NCI-H345 treated with DMSO at 0.1 percent for 48 hours (cell line): ENCODE data around the gene DEFB108B.
A peak's percentile ranks its signal among the peaks of the same experiment; 100 is the strongest.
"Not testable (repeated sequence)": the region's sequence is repeated elsewhere in the genome, so short reads cannot be mapped to it uniquely, and the experiment has no call there.

ENCODE experiments used
- DNase-seq: peaks from one replicate; lab custom pipeline; 2025; ENCODE audit not compliant: unreplicated experiment; lab: John Stamatoyannopoulos, UW

The DEFB108B gene, protein sequence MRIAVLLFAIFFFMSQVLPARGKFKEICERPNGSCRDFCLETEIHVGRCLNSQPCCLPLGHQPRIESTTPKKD

DNA sequence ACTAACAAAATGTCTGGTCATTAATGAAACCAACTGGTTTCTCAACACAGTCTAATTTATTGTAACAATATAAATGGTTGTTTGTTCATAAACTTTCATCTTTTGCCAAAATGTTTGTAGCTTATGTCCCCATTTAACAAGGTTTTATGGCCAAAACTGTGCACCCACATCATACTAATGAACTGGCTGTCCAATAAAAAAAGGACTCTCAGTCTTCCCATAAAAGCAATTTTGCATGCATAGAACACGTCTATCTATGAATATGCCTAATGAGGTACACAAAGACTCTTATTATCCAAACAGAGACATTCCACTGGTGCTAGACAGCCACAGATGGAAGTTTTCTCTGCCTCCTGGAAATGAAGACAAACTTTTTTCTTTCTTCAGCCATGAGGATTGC is at the start of gene DEFB108B:
Gene DEFB108B, plus strand, starts transcription at position 390 of the 400 bp plus-strand sequence. Its CDS starts 0 bp downstream, at position 390.
- DNase-seq, result not testable (repeated sequence)

DNA sequence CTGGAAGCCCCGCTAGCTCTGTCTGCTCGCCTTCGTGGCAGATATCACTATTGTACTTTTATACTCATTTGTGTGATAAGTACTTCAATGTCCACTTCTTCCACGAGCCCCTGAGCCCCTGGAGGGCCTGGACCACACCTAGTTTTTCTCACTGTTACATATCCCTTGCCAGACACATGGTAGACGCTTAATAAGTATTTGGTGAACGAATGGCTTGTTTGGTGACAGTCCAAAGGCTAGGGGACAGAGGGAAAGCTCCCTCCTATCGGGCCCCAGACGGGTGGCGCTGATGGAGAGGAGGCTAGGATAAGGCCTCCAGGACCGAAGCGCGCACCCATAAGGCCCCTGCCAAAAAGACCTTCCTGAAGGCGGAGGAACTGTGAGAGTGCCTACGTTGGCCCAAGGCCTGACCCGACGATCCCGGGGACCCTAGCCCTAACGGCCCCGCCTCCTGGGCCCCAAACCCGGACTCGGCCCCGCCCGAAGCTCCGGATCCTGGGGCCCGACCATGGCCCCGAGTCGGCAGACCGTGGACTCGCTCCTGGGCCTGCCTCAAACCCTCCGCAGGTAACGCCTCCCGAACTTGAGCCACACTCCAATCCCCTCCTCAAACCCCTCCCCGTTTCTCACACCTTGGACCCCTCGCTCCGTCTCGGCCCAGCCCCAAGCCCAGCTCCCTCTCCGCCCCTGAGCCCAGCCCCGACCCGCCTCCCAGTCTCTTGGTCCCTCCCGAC is 46.7 kb upstream of the DEFB108B start:
- peak; percentile 82 for DNase-seq

DNA sequence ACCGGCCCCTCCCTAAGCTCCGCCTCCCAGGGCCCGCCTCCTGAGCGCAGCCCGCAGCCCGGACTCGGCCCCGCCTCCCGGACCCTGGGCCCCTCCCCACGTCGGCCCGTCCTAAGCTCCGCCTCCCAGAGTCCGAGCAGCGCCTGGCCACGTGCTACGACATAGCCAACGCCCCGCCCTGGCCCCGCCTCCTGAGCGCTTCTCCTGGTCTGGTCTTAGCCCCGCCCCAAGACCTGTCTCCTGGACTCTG is 46.2 kb upstream of the DEFB108B start:
- DNase-seq, result peak; percentile 93

DNA sequence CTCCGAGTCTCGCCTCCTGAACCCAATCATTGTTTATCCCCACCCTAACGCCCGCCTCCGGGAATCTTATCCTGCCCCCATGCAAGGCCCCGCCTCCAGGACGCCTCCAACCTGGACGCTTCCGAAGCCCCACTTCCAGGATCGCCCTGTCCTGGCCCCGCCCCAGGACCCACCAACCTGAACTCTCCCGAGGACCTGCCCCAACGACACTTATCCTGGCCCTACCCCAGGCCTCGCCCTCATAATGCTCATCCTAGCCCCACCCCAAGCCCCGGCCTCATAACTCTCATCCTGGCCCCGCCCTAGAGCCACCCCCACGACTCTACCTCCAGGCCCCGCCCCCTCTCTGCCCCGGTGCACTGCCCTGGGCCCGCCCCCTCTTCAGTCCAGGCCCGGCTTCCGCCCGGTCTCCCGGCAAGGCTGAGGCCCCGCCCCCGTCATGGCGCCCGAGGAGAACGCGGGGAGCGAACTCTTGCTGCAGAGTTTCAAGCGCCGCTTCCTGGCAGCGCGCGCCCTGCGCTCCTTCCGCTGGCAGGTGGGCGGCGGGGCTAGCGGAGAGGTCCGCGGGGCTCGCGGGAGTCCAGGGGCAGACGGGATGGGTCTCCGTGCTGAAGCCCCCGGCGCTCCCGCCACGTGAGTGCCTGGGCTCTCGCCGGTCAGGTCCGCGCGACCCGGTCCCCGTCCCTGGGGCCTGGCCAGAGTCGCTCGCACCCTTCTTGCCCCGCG is 45.7 kb upstream of the DEFB108B start:
- peak; percentile 92 for DNase-seq

DNA sequence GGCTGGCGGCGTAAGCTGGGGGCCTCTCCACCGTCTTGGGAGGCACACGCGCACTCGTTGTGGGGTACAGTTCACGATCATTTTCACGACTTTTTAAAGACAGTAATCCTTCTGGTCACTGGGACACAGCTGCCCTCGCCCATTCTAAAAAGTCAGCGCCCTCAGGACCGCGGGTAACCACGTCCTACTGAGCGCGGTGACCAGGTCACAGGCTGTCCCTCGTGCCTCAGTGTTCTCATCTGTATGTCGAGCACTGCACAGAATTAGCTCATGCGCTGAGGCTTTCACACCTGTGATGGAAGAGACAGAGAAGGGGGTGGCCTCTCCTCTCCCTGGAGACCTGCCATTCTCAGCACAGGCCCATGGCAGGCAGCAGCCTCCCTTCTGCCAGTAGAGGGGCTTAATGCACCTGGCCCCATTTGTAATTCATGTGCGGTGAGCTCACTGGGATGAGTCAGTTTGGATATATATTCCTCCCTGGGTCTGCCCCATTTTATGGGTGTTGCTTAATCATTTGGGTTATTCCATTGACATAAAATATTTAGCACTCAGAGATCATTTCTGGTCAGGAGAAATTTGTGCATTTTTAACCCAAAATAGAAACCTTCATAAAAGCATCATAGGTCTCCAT is 45.1 kb upstream of the DEFB108B start:
- not testable (repeated sequence) for DNase-seq

DNA sequence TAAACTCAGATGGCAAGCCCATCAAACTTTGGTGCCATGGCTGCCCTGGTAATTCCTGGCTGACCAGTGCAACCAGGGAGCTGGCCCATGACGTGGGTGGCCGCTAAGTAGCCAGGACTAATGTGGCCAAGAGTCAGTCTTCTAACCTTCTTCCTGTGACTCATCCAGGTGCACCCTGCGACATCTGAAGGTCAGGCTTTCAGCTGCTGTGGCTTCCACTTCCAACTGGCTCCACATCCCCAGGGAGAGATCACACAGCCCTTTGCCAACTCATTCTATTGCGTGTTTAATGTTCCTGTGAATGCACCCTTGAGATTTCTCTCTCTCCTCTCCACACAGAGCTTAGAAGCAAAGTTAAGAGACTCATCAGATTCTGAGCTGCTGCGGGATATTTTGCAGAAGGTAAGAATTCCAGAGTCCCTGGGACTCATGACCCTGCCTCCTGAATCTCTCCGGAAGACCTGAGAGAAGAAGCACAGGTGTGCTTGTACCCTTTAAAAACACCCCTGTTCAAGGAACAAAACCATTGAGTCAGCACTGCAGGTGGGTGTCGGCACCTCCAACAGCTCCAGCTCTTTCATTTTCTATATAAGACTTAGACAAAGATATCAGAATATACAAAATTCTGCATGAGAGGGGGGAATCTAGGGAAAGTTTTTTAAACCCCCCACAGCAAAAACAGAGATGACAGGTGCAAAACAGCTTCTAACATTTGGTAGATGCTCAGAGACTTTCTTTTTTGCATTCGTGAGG is 43.4 kb upstream of the DEFB108B start:
- DNase-seq, result not testable (repeated sequence)

DNA sequence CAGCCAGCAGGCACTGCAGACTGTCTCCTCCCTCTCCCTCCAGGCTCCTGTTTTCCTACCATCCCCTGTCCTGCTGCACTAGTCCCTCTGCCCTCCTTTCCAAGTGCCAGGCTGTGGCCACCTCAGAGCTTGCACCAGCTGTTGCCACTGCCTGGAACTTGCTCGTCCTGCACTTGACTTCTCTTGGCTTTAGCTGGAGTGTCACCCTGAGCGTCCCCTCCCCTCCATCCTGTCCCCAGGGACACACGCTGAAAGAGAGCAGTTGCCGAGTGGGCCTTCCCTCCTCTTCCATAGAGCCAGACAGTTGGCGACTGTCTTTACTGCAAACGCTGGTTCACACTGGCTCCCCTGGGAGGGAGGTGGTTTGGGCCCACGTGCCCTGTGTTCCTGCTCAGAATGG is 41.9 kb upstream of the DEFB108B start:
- not testable (repeated sequence) for DNase-seq

DNA sequence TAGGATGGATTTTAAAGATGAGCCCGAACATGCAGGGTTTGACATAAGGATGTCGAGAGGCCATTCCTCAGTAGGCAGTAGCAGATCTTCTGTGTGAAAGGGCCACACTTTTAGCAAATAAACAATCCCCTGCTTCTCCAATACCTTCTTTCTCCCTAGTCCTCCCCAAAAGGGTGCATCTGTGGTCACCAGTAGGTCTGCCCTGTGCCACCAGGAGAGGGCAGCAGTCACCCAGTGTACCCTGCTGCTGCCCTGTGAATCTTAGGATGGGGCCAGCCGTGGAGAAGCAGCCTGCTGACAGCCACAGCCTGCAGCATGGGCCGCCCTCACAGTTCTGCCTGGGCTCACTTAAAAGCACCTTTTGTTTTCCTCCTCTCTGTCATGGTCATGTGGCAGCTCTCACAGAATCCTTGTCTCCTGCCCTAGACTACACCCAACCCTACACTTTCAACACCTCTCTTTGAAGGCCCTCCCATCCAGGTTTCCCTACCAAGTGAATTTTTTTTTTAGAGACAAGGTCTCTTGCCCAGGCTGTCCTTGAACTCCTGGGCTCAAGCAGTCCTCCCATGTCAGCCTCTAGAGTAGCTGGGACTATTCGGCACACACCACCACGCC is 40.3 kb upstream of the DEFB108B start:
- not testable (repeated sequence) for DNase-seq

DNA sequence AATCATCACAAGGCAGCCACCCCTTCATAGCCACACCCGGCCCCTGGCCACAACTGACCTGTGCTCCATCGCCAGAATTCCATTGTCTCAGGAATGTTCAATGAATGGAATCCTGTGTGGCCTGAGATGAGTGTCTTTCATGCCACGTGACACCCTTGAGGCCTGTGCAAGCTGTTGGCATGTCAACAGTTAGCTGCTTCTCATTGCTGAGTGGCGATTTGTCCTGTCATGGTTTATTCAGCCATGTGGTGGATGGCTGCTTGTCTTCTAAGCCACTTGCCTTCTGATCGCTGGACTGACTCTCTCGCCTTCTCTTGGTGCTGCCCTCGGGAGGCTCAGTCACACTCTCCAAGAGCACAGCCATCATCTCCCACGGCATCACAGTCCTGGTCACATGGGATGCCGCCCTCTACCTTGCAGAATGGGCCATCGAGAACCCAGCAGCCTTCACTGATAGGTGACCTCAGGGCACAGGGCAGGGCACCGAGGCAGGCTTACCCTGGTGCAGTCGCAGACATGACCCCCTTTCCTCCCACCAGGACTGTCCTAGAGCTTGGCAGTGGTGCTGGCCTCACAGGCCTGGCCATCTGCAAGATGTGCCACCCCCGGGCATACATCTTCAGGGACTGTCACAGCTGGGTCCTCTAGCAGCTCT is 38.5 kb upstream of the DEFB108B start:
- not testable (repeated sequence) for DNase-seq

DNA sequence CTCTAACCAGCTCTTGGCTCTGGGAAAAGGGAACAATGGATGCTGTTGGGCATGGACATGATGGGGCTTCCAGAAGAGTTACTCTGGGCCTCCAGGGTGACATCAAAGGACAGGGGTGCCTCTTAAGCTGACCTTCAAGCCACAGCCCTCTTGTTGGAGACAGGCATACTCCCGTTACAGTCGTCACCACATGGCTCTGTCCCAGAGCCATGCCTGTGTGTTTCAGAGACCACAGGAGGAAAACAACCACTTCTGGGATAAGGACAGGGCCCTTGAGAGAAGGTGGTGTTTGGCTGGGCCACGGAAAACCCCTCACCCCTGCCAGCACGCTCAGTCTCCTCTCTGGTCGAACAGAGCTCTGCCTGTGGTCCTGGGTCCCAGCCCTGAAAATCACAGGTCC is 37.8 kb upstream of the DEFB108B start:
- DNase-seq, result not testable (repeated sequence)

DNA sequence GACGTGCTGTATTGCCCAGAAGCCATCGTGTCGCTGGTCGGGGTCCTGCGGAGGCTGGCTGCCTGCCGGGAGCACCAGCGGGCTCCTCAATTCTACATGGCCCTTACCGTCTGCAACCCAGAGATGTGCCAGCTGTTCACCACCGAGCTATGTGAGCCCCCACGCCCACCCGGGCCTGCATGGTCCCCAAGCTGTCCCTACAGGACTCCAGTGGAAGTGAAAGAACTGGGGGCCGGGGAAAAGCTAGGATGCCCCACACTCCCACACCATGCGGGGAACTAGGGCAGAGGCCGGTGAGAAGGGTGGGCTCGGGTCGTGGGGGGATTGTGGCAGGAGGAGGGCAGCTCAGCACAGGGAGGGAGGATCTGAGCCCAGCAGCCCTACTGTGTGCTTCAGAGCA is 37.0 kb upstream of the DEFB108B start:
- not testable (repeated sequence) for DNase-seq

DNA sequence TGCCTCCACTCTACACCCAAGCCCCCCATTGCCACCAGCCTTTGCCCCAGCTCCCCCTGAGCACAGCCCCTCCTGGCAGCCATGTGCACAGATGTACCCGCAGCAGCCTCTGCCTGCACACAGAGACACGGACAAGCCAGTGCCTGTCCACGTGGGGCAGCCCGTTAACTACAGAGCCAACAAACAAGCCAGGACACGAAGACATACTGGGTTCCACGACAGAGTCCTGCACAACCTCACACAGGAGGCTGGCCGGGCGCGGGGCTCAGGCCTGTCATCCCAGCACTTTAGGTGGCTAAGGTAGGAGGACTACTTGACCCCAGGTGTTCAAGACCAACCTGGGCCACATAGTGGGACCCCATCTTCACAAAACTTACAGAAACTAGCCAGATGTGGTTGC is 36.2 kb upstream of the DEFB108B start:
- not testable (repeated sequence) for DNase-seq

DNA sequence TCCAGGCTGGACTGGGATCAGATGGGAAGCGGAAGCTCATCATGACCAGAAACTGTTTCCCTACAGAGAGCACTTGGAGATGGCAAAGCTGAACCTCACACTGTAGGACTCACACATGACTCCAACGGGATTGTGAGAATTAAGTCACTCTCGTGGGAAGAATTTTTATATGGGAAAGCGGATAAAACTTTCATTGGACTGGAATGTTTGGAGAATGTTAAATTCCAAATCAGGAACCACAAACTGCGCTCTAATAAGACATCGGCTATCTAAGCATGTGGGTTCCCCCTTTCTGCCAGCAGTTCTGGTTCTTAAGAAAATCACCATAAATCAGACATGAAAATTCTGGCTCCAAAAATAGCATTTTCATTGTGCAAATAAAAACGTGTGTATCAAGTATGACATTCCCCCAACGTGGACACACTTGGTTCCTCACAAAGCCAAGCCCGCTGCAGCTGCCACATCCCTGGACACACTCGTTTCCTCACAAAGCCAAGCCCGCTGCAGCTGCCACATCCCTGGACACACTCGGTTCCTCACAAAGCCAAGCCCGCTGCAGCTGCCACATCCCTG is 33.4 kb upstream of the DEFB108B start:
- not testable (repeated sequence) for DNase-seq

DNA sequence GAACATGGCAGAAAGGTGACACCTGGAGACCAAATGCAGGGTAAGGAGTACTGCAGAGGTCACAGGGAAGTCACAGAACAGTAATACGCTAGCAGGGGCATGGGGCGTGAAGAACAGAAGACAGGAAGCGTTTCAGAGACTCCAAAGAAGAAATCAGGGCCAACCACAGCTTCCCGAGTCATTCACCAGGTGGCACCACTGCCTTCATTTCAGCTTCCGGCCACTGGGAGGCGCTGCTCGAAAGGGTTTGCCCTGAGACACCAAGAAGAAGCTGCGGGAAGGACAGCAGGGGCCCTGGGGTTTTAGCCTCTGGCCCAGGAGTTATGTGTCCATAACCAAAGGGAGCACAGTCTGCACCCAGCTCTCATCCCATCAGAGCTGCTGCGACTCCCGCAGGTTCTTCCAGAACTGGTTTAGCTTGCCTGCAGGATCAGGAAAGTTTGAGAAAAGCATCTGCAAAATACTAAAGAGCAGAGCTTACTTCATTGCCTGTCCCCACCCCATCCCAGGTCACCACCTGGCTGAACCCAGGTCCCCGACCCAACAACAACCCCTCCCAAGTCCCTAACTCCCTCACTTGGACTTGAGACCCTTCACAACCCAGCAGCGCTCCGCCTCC is 32.6 kb upstream of the DEFB108B start:
- DNase-seq, result not testable (repeated sequence)

DNA sequence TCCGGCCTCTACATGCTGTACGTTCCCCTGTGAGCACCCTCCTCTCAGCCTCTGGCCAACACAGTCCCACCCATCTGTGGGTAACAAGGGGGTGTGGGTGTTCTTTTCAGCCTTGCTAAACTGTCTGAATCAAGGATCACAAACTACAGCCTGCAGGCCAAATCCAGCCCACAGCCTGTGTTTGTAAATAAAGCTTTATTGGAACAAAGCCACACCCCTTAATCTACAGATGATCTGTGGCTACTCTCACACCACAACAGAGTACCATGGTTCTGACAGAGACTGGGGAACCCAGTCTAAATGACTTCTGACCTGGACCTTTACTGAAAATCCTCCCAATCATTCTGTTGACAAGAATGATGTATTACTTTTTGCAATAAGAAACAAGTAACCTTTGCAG is 32.0 kb upstream of the DEFB108B start:
- DNase-seq, result not testable (repeated sequence)

DNA sequence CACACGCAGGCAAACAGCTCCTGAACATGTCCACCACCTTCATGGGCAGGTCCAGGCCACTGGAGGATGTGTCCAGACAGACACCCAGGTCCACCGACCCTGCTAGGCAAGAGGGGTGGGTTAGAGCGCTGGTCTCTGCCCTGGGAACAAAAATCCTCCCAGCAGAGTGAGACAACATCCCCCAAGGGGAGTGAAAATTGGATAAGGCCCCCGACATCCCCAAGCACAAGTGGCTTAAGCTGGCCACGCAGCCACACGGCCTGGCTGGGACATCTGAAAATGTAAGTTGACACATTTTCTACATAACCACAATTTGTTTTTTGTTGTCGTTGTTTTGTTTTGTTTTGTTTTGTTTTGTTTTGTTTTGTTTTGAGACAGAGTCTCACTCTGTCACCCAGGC is 30.1 kb upstream of the DEFB108B start:
- DNase-seq, result not testable (repeated sequence)

DNA sequence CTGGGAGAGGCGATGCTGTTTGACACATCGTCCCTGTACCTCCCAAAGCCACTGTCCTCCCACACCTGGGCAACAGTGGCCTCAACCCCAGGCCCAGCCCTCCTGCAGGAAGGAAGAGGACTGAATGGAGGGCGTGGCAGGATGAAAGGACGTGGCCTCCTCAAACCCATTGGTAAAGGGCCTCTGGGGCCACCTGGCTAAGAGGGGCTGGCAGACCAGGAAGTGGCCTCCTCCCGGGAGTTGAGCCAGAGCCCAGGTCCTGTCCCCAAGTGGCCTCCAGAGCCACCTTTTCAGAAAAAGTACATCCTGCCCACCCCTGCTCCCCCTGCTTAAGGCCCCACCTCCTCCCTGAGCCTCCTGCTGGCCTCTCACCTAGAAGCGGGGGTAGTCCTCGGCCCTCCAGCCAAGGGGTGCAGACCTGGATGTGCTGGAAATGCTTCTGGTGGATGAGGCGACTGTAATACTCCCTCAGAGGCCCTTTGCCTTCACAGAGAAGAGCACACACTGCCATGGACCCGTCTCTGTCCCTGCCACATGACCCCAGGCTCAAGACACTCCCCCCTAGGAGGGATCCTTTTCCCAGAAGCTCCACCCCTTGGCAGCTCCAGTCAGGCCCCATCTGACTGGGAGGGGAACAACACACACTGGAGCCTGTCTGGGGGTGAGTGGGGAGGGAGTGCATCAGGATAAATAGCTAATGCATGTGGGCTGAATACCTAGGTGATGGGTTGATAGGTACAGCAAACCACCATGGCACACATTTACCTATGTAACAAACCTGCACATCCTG is 28.6 kb upstream of the DEFB108B start:
- DNase-seq, result not testable (repeated sequence)

DNA sequence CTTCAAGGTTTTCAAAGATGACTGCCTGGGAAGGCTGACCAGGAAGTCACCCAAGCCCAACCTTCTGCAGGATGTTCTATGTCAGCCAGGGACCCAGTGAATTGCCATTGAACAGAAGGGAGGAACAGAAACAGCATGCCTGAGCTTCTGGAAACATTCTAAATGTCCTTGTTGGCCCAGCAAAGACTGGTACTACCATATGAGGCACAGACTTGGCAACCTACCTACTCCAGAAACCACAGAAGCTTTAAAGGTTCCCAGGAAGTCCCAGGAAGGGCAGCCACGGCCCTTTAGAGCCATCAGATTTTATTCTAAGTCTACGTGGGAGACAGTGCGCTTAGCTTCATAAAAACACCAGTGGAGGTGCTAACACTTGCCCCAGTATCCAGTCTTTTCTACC is 20.5 kb upstream of the DEFB108B start:
- DNase-seq, result not testable (repeated sequence)
